ENCODE data around the gene CRYBB3. TPM values are rescaled to one million over a fixed set of nuclear protein-coding genes. Genes with fewer than 3 reads are reported as not detected.

Gene CRYBB3
- total RNA-seq, 1 experiment from 2014 or later = 0.64 TPM

GRCh38 chr22:25208743-25209505 lies 9.3 kb downstream of the CRYBB3 start:
- no peak overlapping the region for H3K4me3 ChIP-seq (replicated peaks in 1 of 2; ENCODE audit: low read depth in 1 of 2, low read length in 2 of 2)
- no peak for ATAC-seq

More at GRCh38 chr22:25208743-25209505, 9.3 kb downstream of the CRYBB3 start:
- intact Hi-C loops (cut with micrococcal nuclease) = loop anchor here (10.0 kb wide), 1 partner anchor 126 kb away; no protein-coding TSS in a partner anchor
- H3K79me2 ChIP-seq (ENCODE audit: insufficient read depth, low read length) = no peaks in the 10 kb centered on the region
- no peak overlapping the region for H3K9ac ChIP-seq (ENCODE audit: low read length)
- TF ChIP-seq ZNF274 (IDR thresholded peaks at IDR 0.05; ENCODE audit: low read depth, low read length) (no peak), RAD21 (IDR thresholded peaks at IDR 0.05; ENCODE audit: low read depth) (no peak), MAX (IDR thresholded peaks at IDR 0.05) (no peak), EGR1 (IDR thresholded peaks at IDR 0.05; ENCODE audit: low read depth) (no peak), POLR2AphosphoS5 (IDR thresholded peaks at IDR 0.05; ENCODE audit: low read depth, low read length) (no peak), EZH2phosphoT487 (IDR thresholded peaks at IDR 0.05; ENCODE audit: borderline replicate concordance) (no peak), ZFX (IDR thresholded peaks at IDR 0.05) (no peak), FOSL1 (IDR thresholded peaks at IDR 0.05; ENCODE audit: low read depth) (no peak), SIN3A (IDR thresholded peaks at IDR 0.05; ENCODE audit: low read depth) (no peak), ELF1 (IDR thresholded peaks at IDR 0.05; ENCODE audit: borderline replicate concordance, low read depth) (no peak), SRF (IDR thresholded peaks at IDR 0.05; ENCODE audit: low read depth) (no peak), ZBTB33 (IDR thresholded peaks at IDR 0.05; ENCODE audit: extremely low read depth, insufficient replicate concordance, low read length) (no peak), POLR2A (IDR thresholded peaks at IDR 0.05; ENCODE audit: borderline replicate concordance, extremely low read depth, insufficient read depth, insufficient read length) (no peak), ATF3 (IDR thresholded peaks at IDR 0.05) (no peak), TCF7L2 (IDR thresholded peaks at IDR 0.05; ENCODE audit: borderline replicate concordance, extremely low read depth, insufficient read depth, insufficient read length) (no peak), REST (IDR thresholded peaks at IDR 0.05; ENCODE audit: low read depth) (no peak), CBX3 (IDR thresholded peaks at IDR 0.05; ENCODE audit: low read depth) (no peak)
- TF ChIP-seq, protein P1, sequence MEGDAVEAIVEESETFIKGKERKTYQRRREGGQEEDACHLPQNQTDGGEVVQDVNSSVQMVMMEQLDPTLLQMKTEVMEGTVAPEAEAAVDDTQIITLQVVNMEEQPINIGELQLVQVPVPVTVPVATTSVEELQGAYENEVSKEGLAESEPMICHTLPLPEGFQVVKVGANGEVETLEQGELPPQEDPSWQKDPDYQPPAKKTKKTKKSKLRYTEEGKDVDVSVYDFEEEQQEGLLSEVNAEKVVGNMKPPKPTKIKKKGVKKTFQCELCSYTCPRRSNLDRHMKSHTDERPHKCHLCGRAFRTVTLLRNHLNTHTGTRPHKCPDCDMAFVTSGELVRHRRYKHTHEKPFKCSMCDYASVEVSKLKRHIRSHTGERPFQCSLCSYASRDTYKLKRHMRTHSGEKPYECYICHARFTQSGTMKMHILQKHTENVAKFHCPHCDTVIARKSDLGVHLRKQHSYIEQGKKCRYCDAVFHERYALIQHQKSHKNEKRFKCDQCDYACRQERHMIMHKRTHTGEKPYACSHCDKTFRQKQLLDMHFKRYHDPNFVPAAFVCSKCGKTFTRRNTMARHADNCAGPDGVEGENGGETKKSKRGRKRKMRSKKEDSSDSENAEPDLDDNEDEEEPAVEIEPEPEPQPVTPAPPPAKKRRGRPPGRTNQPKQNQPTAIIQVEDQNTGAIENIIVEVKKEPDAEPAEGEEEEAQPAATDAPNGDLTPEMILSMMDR (IDR thresholded peaks at IDR 0.05 in 2 of 3, conservative IDR thresholded peaks at IDR 0.05 in 1 of 3; ENCODE audit: borderline replicate concordance in 1 of 3, insufficient read depth in 1 of 3, low read depth in 2 of 3, low read length in 2 of 3) = no peak
- BruUV-seq (replicated peaks) = no TSS peak
- no peak for DNase-seq (ENCODE audit: low read depth, low spot score)
- ChIA-PET CTCF (no interaction called here), RAD21 (ENCODE audit: low non-redundant PET in 1 of 2, low total read pairs in 2 of 2, uncharacterized antibody in 2 of 2, unreplicated experiment in 2 of 2) (no interaction called here), POLR2A (no interaction called here)
- no peaks in the 10 kb centered on the region for H3K36me3 ChIP-seq (ENCODE audit: control insufficient read depth in 1 of 2, insufficient read depth in 2 of 2, low read length in 2 of 2)
- no peaks in the 10 kb centered on the region for H3K4me1 ChIP-seq (ENCODE audit: control insufficient read depth in 1 of 2, insufficient read depth in 2 of 2, low read length in 2 of 2)
- peaks cover 0 to 3% of the 10 kb centered on the region in 2 experiments; a peak in 1 of 4 replicates for H3K9me3 ChIP-seq (ENCODE audit: control insufficient read depth in 1 of 2, insufficient read depth in 1 of 2, low read depth in 1 of 2, low read length in 2 of 2)
- no peaks in the 10 kb centered on the region for H4K20me1 ChIP-seq (ENCODE audit: insufficient read depth)
- no peaks in the 10 kb centered on the region for H3K27me3 ChIP-seq (ENCODE audit: insufficient read depth, low read length)
- H2AFZ ChIP-seq (ENCODE audit: low read depth, low read length, poor library complexity, severe bottlenecking) = no peak overlapping the region
- H3K9me2 ChIP-seq (ENCODE audit: insufficient read depth) = no peaks in the 10 kb centered on the region
- H3K27ac ChIP-seq (ENCODE audit: low read depth, low read length) = no peak overlapping the region
- H3K4me2 ChIP-seq (ENCODE audit: low read length) = no peak overlapping the region

Measured in HCT116 (cell line).